Measurements from ENCODE around the gene SPSB1. TPM values are rescaled to one million over a fixed set of nuclear protein-coding genes. Genes with fewer than 3 reads are reported as not detected.
A peak's percentile ranks its signal among the peaks of the same experiment; 100 is the strongest.
"Not testable (repeated sequence)": the region's sequence is repeated elsewhere in the genome, so short reads cannot be mapped to it uniquely, and the experiment has no call there.

SPSB1 gene
- polyA plus RNA-seq, 4 donors = 24.1 to 69.1 (median 32.6) TPM

DNA sequence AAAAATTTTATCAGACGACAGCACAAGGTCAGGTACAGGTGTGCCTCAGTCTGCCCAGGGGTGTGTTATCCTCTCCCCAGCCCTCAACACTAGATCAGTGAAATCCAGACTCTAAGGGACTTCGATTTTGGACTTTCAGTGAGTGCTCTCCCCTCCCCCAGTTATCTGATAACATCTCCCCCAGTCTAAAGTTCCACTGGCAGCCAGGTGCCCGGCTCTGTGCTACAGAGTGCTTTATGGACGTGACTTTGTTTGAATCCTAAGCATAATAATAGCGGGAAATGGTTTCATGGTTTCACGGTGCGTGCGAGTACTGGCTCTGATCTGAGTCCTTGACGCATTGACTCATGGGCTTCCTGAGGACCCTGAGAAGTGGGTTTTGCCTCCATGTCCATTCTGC is 3.2 kb downstream of the SPSB1 start:
- Histone ChIP-seq H3K27ac (ENCODE audit: low read depth in 1 of 3, low read length in 2 of 3) (peak overlapping the region; percentile 70 to 85 (median 79)), H3K9me3 (ENCODE audit: control insufficient read depth in 2 of 2, insufficient read depth in 1 of 2, low read depth in 1 of 2, low read length in 1 of 2) (no peaks in the 10 kb centered on the region), H3K4me3 (ENCODE audit: low read depth in 1 of 3, low read length in 3 of 3) (peak overlapping the region in 1 of 3 donors; percentile 97), H3K27me3 (ENCODE audit: control insufficient read depth in 3 of 3, insufficient read depth in 3 of 3, low read length in 3 of 3) (no peaks in the 10 kb centered on the region), H3K4me1 (ENCODE audit: control insufficient read depth in 3 of 3, insufficient read depth in 2 of 3, low read depth in 1 of 3, low read length in 2 of 3) (peaks cover 13 to 64% (median 20%) of the 10 kb centered on the region in 3 donors), H3K36me3 (ENCODE audit: control insufficient read depth in 3 of 3, insufficient read depth in 2 of 3, low read depth in 1 of 3, low read length in 3 of 3) (peaks cover 0 to 18% (median 0%) of the 10 kb centered on the region in 3 donors)
- 24 to 55% (median 47%) methylated on average over 9 of the region's 9 CpGs for WGBS, 3 donors
- peak; percentile 46 to 77 for DNase-seq
- FAIRE-seq = no peak

DNA sequence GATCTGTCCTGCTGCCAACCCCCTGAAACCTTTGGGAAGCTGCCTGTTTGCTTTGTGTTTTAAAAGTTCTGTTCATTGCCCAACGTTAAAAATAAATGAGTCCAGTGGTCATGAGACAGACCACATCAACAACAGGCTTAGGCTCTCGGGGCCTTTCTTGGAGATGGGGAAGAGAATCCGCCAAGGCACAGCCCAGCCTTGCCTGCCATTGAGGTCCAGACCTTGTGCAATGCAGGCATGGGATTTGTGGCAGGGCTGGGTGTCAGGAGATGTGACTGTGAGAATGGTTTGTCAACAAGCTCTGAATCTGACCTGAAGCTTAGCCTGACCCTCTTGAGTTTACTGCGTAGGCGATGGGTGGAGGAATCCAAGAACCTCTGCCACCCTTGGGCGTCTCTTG is 4.2 kb downstream of the SPSB1 start:
- Histone ChIP-seq H3K27me3 (ENCODE audit: control insufficient read depth in 3 of 3, insufficient read depth in 3 of 3, low read length in 3 of 3) (no peaks in the 10 kb centered on the region), H3K36me3 (ENCODE audit: control insufficient read depth in 3 of 3, insufficient read depth in 2 of 3, low read depth in 1 of 3, low read length in 3 of 3) (peaks cover 0 to 27% (median 0%) of the 10 kb centered on the region in 3 donors), H3K9me3 (ENCODE audit: control insufficient read depth in 2 of 2, insufficient read depth in 1 of 2, low read depth in 1 of 2, low read length in 1 of 2) (no peaks in the 10 kb centered on the region), H3K27ac (ENCODE audit: low read depth in 1 of 3, low read length in 2 of 3) (no peak overlapping the region), H3K4me3 (ENCODE audit: low read depth in 1 of 3, low read length in 3 of 3) (no peak overlapping the region), H3K4me1 (ENCODE audit: control insufficient read depth in 3 of 3, insufficient read depth in 2 of 3, low read depth in 1 of 3, low read length in 2 of 3) (peaks cover 18 to 69% (median 22%) of the 10 kb centered on the region in 3 donors)
- FAIRE-seq (no peak), DNase-seq (no peak)
- WGBS, 3 donors = 84 to 89% (median 86%) methylated on average over 6 of the region's 6 CpGs

DNA sequence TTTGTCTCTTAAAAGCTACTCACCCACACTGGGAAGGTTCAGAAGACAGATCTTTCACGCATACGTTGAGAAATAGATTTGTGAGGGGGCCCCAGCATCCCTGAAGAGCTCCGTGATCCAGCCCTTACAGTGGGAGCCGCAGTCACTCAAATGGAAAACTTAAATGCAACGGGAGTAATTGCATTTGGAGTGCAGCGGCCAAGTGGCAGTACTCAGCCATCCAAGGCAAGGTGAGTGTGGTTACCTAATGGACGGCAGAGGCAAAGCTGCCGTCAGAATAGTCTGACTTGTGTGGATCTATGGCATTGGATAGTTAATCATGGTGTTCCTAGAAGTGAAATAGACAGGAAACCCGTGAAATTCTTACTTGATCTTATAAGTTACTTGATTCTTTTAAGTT is 5.1 kb downstream of the SPSB1 start:
- FAIRE-seq (no peak), DNase-seq (no peak)
- no peaks in the 10 kb centered on the region for H3K27me3 ChIP-seq (ENCODE audit: control insufficient read depth in 3 of 3, insufficient read depth in 3 of 3, low read length in 3 of 3)
- no peak overlapping the region for H3K4me3 ChIP-seq (ENCODE audit: low read depth in 1 of 3, low read length in 3 of 3)
- peaks cover 0 to 35% (median 0%) of the 10 kb centered on the region in 3 donors for H3K36me3 ChIP-seq (ENCODE audit: control insufficient read depth in 3 of 3, insufficient read depth in 2 of 3, low read depth in 1 of 3, low read length in 3 of 3)
- peaks cover 23 to 74% (median 29%) of the 10 kb centered on the region in 3 donors for H3K4me1 ChIP-seq (ENCODE audit: control insufficient read depth in 3 of 3, insufficient read depth in 2 of 3, low read depth in 1 of 3, low read length in 2 of 3)
- no peak overlapping the region for H3K27ac ChIP-seq (ENCODE audit: low read depth in 1 of 3, low read length in 2 of 3)
- WGBS, 3 donors = 60 to 91% (median 78%) methylated on average over 9 of the region's 9 CpGs
- H3K9me3 ChIP-seq (ENCODE audit: control insufficient read depth in 2 of 2, insufficient read depth in 1 of 2, low read depth in 1 of 2, low read length in 1 of 2) = no peaks in the 10 kb centered on the region

DNA sequence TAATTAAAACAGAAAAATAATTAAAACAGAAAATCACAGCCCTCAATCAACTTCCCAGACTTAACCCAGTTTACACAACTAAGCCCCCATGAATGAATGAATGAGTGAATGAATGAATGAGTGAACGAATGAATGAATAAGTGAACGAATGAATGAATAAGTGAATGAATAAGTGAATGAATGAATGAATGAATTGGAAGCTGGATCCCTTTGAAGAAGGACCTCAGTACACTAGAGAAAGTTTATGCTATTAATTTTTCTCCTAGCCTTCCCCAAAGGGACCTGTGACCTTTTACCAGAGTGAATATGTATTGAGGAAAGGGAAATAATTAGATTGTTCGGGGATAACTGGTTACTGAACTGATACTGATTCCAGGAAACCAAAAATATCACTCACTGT is 5.6 kb downstream of the SPSB1 start:
- Histone ChIP-seq H3K27me3 (ENCODE audit: control insufficient read depth in 3 of 3, insufficient read depth in 3 of 3, low read length in 3 of 3) (no peaks in the 10 kb centered on the region), H3K9me3 (ENCODE audit: control insufficient read depth in 2 of 2, insufficient read depth in 1 of 2, low read depth in 1 of 2, low read length in 1 of 2) (no peaks in the 10 kb centered on the region), H3K36me3 (ENCODE audit: control insufficient read depth in 3 of 3, insufficient read depth in 2 of 3, low read depth in 1 of 3, low read length in 3 of 3) (peaks cover 0 to 37% (median 0%) of the 10 kb centered on the region in 3 donors), H3K4me3 (ENCODE audit: low read depth in 1 of 3, low read length in 3 of 3) (no peak overlapping the region), H3K27ac (ENCODE audit: low read depth in 1 of 3, low read length in 2 of 3) (peak overlapping the region in 2 of 3 donors; percentile 16 to 33), H3K4me1 (ENCODE audit: control insufficient read depth in 3 of 3, insufficient read depth in 2 of 3, low read depth in 1 of 3, low read length in 2 of 3) (peaks cover 23 to 79% (median 30%) of the 10 kb centered on the region in 3 donors)
- DNase-seq (no peak), FAIRE-seq (no peak)
- WGBS, 3 donors = 1 to 37% (median 36%) methylated on average over 3 of the region's 3 CpGs

DNA sequence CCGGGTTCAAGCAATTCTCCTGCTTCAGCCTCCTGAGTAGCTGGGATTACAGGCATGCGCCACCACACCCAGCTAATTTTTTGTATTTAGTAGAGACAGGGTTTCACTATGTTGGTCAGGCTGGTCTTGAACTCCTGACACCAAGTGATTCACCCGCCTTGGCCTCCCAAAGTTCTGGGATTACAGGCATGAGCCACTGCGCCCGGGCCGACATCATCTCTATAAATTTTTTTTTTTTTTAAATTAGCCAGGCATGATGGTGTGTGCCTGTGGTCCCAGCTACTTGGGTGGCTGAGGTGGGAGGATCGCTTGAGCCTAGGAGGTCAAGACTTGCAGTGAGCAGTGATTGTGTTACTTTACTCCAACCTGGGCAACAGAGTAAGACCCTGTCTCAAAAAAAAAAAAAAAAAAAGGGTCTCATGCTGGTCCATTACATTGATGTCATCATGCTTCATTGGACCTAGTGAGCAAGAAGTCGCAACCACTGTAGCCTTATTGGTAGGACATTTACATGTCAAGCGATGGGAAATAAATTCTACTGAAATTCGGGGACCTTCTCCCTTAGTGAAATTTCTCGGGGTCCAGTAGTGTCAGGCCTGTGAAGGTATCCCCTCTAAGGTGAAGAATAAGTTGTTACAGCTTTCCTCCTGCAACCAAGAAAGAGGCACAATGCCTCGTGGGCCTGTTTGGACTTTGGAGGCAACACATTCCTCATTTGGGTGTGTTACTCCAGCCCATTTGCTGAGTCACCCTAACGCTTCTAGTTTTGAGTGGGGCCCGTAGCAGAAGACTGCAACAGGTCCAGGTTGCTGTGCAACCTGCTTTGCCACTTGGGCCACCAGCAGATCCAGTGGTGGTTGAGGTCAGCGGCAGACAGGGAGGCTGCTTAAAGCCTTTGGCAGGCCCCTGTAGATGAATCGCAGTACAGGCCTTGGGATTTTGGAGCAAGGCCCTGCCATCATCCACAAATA is 7.2 kb downstream of the SPSB1 start:
- not testable (repeated sequence) for H3K27me3 ChIP-seq (ENCODE audit: control insufficient read depth in 3 of 3, insufficient read depth in 3 of 3, low read length in 3 of 3); H3K9me3 ChIP-seq (ENCODE audit: control insufficient read depth in 2 of 2, insufficient read depth in 1 of 2, low read depth in 1 of 2, low read length in 1 of 2); FAIRE-seq; H3K4me3 ChIP-seq (ENCODE audit: low read depth in 1 of 3, low read length in 3 of 3)
- peak; percentile 92 to 96 for DNase-seq
- H3K4me1 ChIP-seq (ENCODE audit: control insufficient read depth in 3 of 3, insufficient read depth in 2 of 3, low read depth in 1 of 3, low read length in 2 of 3) = peaks cover 23 to 76% (median 31%) of the 10 kb centered on the region in 3 donors
- peak overlapping the region; percentile 42 to 74 (median 62) for H3K27ac ChIP-seq (ENCODE audit: low read depth in 1 of 3, low read length in 2 of 3)
- H3K36me3 ChIP-seq (ENCODE audit: control insufficient read depth in 3 of 3, insufficient read depth in 2 of 3, low read depth in 1 of 3, low read length in 3 of 3) = peaks cover 0 to 39% (median 0%) of the 10 kb centered on the region in 3 donors
- WGBS, 3 donors = 51 to 68% (median 67%) methylated on average over 14 to 15 of the region's 16 CpGs

DNA sequence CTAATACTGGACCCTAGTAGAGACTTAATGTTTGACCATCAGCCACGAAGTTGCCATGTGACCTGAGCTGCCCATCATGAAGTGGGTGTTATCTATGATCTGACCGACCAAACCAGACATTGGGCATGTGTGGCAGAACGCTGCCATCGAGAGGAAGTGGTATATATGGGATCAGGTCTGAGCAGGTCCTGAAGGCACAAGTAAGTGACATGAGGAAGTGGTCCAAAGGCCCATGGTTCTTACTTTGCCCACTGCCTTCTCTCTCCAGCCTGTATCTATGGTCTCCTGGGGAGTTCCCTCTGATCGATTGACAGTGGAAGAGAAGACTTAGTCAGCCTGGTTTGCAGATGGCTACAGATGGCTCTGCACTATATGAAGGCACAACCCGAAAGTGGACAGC is 7.9 kb downstream of the SPSB1 start:
- 58 to 64% (median 64%) methylated on average over 6 of the region's 6 CpGs for WGBS, 3 donors
- Histone ChIP-seq H3K4me3 (ENCODE audit: low read depth in 1 of 3, low read length in 3 of 3) (no peak overlapping the region), H3K36me3 (ENCODE audit: control insufficient read depth in 3 of 3, insufficient read depth in 2 of 3, low read depth in 1 of 3, low read length in 3 of 3) (peaks cover 0 to 45% (median 0%) of the 10 kb centered on the region in 3 donors), H3K27me3 (ENCODE audit: control insufficient read depth in 3 of 3, insufficient read depth in 3 of 3, low read length in 3 of 3) (no peaks in the 10 kb centered on the region), H3K4me1 (ENCODE audit: control insufficient read depth in 3 of 3, insufficient read depth in 2 of 3, low read depth in 1 of 3, low read length in 2 of 3) (peaks cover 23 to 69% (median 33%) of the 10 kb centered on the region in 3 donors), H3K27ac (ENCODE audit: low read depth in 1 of 3, low read length in 2 of 3) (peak overlapping the region; percentile 42 to 74 (median 62)), H3K9me3 (ENCODE audit: control insufficient read depth in 2 of 2, insufficient read depth in 1 of 2, low read depth in 1 of 2, low read length in 1 of 2) (no peaks in the 10 kb centered on the region)
- DNase-seq = no peak
- no peak for FAIRE-seq

DNA sequence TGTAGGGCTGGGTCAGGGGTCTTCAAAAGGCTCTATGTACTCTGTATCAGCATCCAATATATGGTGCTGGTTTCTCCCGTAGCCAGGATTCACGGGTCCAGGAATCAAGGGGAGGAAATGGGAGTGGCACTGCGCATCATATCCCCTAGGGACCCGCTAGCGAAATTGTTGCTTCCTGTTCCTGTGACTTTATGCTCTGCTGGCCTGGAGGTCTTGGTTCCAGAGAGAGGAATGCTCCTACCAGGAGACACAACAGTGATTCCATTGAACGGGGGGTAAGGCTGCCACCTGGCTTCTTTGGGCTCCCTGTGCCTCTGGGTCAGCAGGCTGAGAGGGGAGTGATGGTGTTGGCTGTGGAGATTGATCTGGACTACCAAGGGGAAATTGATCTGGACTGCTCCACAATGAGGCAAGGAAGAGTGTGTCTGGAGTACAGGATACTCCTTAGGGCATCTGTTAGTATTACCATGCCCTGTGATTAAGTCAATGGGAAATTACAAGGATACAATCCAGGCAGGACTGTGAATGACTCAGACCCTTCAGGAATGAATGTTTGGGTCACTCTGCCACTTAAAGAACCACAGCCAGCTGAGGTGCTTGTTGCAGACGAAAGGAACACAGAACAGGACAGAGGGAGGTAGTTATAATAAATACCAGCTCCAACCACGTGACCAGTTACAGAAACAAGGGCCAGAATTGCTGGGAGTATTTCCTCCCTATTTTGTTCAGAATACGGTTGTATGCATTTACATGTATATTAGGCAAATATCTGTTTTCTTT is 10.2 kb downstream of the SPSB1 start:
- Histone ChIP-seq H3K27ac (ENCODE audit: low read depth in 1 of 3, low read length in 2 of 3) (peak overlapping the region; percentile 55 to 68 (median 59)), H3K4me1 (ENCODE audit: control insufficient read depth in 3 of 3, insufficient read depth in 2 of 3, low read depth in 1 of 3, low read length in 2 of 3) (peaks cover 17 to 45% (median 19%) of the 10 kb centered on the region in 3 donors), H3K27me3 (ENCODE audit: control insufficient read depth in 3 of 3, insufficient read depth in 3 of 3, low read length in 3 of 3) (no peaks in the 10 kb centered on the region), H3K9me3 (ENCODE audit: control insufficient read depth in 2 of 2, insufficient read depth in 1 of 2, low read depth in 1 of 2, low read length in 1 of 2) (no peaks in the 10 kb centered on the region), H3K36me3 (ENCODE audit: control insufficient read depth in 3 of 3, insufficient read depth in 2 of 3, low read depth in 1 of 3, low read length in 3 of 3) (peaks cover 0 to 51% (median 0%) of the 10 kb centered on the region in 3 donors), H3K4me3 (ENCODE audit: low read depth in 1 of 3, low read length in 3 of 3) (no peak overlapping the region)
- FAIRE-seq (no peak), DNase-seq (peak; percentile 42 to 60)
- 47 to 62% (median 54%) methylated on average over 9 of the region's 9 CpGs for WGBS, 3 donors

DNA sequence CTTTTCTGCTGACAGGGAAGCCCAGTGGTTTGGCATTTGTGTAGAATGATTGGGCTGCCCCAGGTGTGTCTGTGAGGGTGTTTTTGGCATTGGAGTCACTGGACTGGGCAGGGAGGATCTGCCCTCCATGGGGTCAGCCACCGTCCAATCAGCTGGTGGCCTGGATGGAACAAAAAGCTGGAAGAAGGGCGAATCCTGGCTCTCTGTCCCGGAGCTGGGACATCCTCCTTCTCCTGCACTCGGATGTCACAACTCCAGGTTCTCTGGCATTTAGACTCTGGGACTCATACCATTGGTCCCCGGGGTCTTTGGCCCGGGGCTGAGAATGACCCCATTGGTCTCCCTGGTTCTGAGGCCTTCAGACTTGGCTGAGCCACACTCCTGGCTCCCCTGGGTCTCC is 11.2 kb downstream of the SPSB1 start:
- DNase-seq (no peak), FAIRE-seq (no peak)
- Histone ChIP-seq H3K36me3 (ENCODE audit: control insufficient read depth in 3 of 3, insufficient read depth in 2 of 3, low read depth in 1 of 3, low read length in 3 of 3) (peaks cover 0 to 56% (median 0%) of the 10 kb centered on the region in 3 donors), H3K27ac (ENCODE audit: low read depth in 1 of 3, low read length in 2 of 3) (peak overlapping the region in 1 of 3 donors; percentile 28), H3K4me3 (ENCODE audit: low read depth in 1 of 3, low read length in 3 of 3) (no peak overlapping the region), H3K4me1 (ENCODE audit: control insufficient read depth in 3 of 3, insufficient read depth in 2 of 3, low read depth in 1 of 3, low read length in 2 of 3) (peaks cover 15 to 41% (median 19%) of the 10 kb centered on the region in 3 donors), H3K27me3 (ENCODE audit: control insufficient read depth in 3 of 3, insufficient read depth in 3 of 3, low read length in 3 of 3) (no peaks in the 10 kb centered on the region), H3K9me3 (ENCODE audit: control insufficient read depth in 2 of 2, insufficient read depth in 1 of 2, low read depth in 1 of 2, low read length in 1 of 2) (no peaks in the 10 kb centered on the region)
- 91 to 95% (median 95%) methylated on average over 5 to 6 of the region's 6 CpGs for WGBS, 3 donors
